Thoracic aorta (tissue), 2 donors: Measurements from ENCODE around the gene PRSS53. TPM values are rescaled to one million over a fixed set of nuclear protein-coding genes. Genes with fewer than 3 reads are reported as not detected.

Experiments used
- ATAC-seq: fragments of 150-250 bp; one replicate; pipeline ENCODE4 v1.8.0; 2017; ENCODE audit warnings: low read depth; ENCODE audit not compliant: insufficient number of reproducible peaks, low FRiP score
- DNase-seq: peaks from one replicate; pipeline ENCODE4 v3.0.0-alpha.2; 2020; ENCODE audit warnings: low spot score
- H3K27ac ChIP-seq, 2 donors: fragments of 200-600 bp; sonication (generic); 1 replicate in 1 of 2; 2 replicates in 1 of 2; pipeline ENCODE4 v1.5.1; 2016; ENCODE audit warnings: mild to moderate bottlenecking in 2 of 2, moderate library complexity in 2 of 2
- H3K27me3 ChIP-seq: fragments of 200-600 bp; sonication (generic); replicated peaks from 2 replicates; pipeline ENCODE4 v1.6.0; 2016; ENCODE audit warnings: mild to moderate bottlenecking; ENCODE audit not compliant: insufficient read depth
- H3K36me3 ChIP-seq: fragments of 200-600 bp; sonication (generic); one replicate; pipeline ENCODE4 v1.5.1; 2016
- H3K4me1 ChIP-seq, 2 donors: fragments of 200-600 bp; sonication (generic); 1 replicate in 1 of 2; 2 replicates in 1 of 2; pipeline versions ENCODE4 v1.5.1 to v1.6.0; 2016; ENCODE audit warnings: low read depth in 2 of 2, mild to moderate bottlenecking in 1 of 2; ENCODE audit not compliant: control insufficient read depth in 1 of 2
- H3K4me3 ChIP-seq: fragments of 200-600 bp; sonication (generic); 2 replicates; pipeline ENCODE4 v1.5.1; 2016; ENCODE audit warnings: mild to moderate bottlenecking
- H3K9me3 ChIP-seq: fragments of 200-600 bp; sonication (generic); 2 replicates; pipeline ENCODE4 v1.5.1; 2016
- CTCF ChIP-seq: fragments of 200-600 bp; sonication (generic); IDR thresholded peaks from one replicate; pipeline ENCODE4 v1.5.1; 2019; ENCODE audit warnings: antibody characterized with exemption
- total RNA-seq, 2 donors: library from RNA; depleted of rRNA; stranded (reverse); fragments of >200 nt; gene quantifications; one replicate each; pipeline versions ENCODE4 v1.1.0 to v1.2.3, GENCODE V29; 2016

Gene PRSS53
- total RNA-seq, 2 donors from 2014 or later, result 10.6 to 13.7 TPM

DNA sequence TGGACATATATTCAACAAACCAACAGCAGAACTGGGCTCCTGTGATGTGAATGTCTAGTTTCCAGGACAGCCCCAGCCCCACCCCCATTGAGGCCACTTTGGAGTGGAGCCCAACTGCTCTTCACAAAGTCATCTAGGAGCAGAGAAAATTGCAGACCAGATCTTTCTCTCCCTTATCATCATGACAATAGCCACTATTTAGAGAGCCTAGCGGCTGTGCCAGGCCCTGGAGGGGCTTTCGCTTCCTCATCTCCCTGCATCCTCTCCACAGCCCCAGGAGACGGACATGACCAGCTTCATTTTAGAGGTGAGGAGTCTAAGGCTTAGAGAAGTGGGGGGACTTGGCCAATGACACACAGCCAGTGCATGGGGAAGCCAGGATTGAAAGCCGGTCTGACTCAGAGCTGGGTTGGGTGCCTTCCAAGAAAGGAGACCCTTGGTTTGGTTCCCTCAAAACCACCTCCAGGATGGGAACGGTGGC lies 45.4 kb upstream of the PRSS53 start:
- no peak for TF ChIP-seq CTCF
- peaks cover 28% of the 10 kb centered on the region for H3K36me3 ChIP-seq
- peaks cover 8 to 13% of the 10 kb centered on the region in 2 donors for H3K4me1 ChIP-seq
- H3K27ac ChIP-seq, result no peak overlapping the region
- H3K9me3 ChIP-seq, result no peaks in the 10 kb centered on the region
- ATAC-seq (no peak), DNase-seq (no peak)
- H3K27me3 ChIP-seq, result no peaks in the 10 kb centered on the region
- no peak overlapping the region for H3K4me3 ChIP-seq

- ATAC-seq (no peak), DNase-seq (no peak)
- Histone ChIP-seq H3K36me3 (peaks cover 37% of the 10 kb centered on the region), H3K4me3 (no peak overlapping the region), H3K27me3 (no peaks in the 10 kb centered on the region), H3K9me3 (no peaks in the 10 kb centered on the region), H3K4me1 (peaks cover 0 to 3% of the 10 kb centered on the region in 2 donors), H3K27ac (no peak overlapping the region)
- no peak for TF ChIP-seq CTCF
Measured at GRCh38 chr16:31133046-31133501, 44.3 kb upstream of the PRSS53 start.

- H3K36me3 ChIP-seq, result peaks cover 42% of the 10 kb centered on the region
- no peak for TF ChIP-seq CTCF
- no peak for ATAC-seq
- H3K9me3 ChIP-seq, result no peaks in the 10 kb centered on the region
- H3K27ac ChIP-seq, result no peak overlapping the region
- no peaks in the 10 kb centered on the region for H3K27me3 ChIP-seq
- no peaks in the 10 kb centered on the region for H3K4me1 ChIP-seq
- H3K4me3 ChIP-seq, result no peak overlapping the region
- no peak for DNase-seq
Measured at GRCh38 chr16:31132303-31132979, 43.7 kb upstream of the PRSS53 start.

DNA sequence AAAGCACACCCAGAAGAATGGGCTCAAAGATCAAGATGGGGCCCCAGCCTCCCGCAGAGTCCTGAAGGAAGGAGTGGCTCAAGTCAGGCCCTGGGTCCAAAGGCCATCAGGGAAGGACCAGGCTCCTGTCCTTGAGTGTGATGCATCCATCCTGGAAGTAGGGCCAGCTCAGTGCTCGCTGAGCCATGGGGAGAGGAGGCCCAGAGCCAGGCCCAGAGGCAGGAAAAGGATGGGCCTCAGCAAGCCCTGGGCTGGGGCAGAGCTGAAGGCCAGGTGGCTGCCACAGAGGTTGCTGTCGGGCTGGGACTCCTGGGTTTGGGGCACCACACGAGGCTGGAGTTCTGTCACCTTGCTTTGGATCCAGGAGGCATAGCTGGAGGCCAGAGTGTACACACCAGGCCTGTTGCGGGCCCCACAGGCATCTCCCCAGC lies 43.1 kb upstream of the PRSS53 start:
- ATAC-seq (no peak), DNase-seq (no peak)
- Histone ChIP-seq H3K4me3 (no peak overlapping the region), H3K27ac (no peak overlapping the region), H3K36me3 (peaks cover 48% of the 10 kb centered on the region), H3K4me1 (no peaks in the 10 kb centered on the region), H3K9me3 (no peaks in the 10 kb centered on the region), H3K27me3 (no peaks in the 10 kb centered on the region)
- TF ChIP-seq CTCF, result no peak

DNA sequence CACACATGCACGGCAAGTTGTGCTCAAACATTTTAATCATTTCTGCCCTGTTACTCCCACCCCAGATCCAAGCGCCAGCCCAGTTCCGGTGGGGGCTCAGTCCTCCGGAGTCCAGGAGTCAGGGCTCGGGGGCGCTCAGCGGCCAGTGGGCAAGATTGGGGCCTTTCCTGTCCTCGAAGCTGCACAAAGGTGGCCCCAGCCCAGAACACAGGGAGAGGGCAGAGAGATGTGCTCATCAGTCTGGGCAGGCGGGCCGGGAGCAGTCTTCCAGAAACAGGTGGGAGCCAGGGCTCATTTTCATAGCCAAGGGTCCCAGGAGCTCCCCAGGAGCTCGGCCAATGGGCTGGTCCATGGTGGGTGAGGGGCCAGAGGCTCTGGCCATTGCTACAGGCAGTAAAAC lies 42.7 kb upstream of the PRSS53 start:
- H3K27me3 ChIP-seq, result no peaks in the 10 kb centered on the region
- no peak overlapping the region for H3K27ac ChIP-seq
- DNase-seq (no peak), ATAC-seq (no peak)
- H3K36me3 ChIP-seq, result peaks cover 49% of the 10 kb centered on the region
- no peaks in the 10 kb centered on the region for H3K4me1 ChIP-seq
- no peaks in the 10 kb centered on the region for H3K9me3 ChIP-seq
- no peak overlapping the region for H3K4me3 ChIP-seq
- no peak for TF ChIP-seq CTCF
